Measurements from ENCODE around the gene DMWD.
"Not testable (repeated sequence)": the region's sequence is repeated elsewhere in the genome, so short reads cannot be mapped to it uniquely, and the experiment has no call there.

Gene DMWD

GRCh38 chr19:45816236-45817009, 23.8 kb upstream of the DMWD start:
- DNase-seq (ENCODE audit: low read depth): no peak

GRCh38 chr19:45815481-45816216, 23.0 kb upstream of the DMWD start:
- DNase-seq (ENCODE audit: low read depth): no peak

DNA sequence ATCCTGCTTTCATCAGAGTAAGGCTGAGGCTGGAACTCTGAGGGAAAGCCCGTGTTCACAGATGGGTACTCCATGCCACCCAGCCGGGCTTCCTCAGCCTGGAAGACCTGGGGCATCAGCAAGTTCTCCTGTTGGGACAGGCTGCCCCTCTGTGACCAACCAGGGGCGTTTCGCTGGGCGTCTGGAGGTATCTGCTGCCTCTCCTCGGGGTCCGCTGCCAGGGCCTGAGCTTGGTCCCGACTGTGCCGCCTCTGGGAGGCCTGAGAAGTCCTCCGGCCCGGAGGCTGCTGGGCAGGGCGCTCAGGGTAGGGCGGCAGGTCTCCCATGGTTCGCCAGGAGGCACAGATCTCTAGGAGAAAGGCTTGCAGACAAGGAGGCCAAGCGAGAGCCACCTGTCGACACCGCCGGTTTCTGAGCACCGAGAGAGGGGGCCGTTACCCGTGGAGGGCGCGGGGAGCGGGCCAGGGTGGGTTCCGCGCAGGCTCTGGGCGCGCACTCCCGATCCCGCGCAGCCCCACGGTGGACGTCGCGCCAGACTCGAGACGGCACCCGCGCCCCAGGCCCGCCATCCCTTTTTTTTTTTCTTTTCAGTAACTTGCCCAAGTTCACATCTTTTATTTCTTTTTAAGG, 22.3 kb upstream of the DMWD start, which contains the start of gene RSPH6A:
TSS of gene RSPH6A (minus strand) at position 458 of the 630 bp plus-strand sequence. CDS start at position 326, 132 bp downstream.
- DNase-seq (ENCODE audit: low read depth): no peak

GRCh38 chr19:45814166-45814780, 21.6 kb upstream of the DMWD start:
- no peak for DNase-seq (ENCODE audit: low read depth)

DNA sequence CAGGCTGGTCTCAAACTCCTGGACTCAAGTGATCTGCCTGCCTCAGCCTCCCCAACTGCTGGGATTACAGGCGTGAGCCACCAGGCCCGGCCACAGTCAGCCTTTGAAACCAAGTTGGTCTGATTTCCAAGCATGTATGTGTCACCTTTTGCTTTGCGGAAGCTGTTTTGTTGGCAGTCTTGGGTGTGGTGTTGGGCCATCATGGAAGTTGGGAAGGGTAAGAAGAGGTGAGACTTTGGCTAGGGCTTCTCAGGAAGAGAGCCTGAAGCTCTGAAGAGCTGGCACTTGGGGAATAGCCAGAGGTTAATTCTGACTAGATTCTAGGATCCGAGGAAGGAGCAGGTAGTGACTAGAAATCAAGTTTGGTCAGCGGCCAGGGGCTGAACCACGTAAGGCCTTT, 19.7 kb upstream of the DMWD start:
- DNase-seq (ENCODE audit: low read depth): no peak

DNA sequence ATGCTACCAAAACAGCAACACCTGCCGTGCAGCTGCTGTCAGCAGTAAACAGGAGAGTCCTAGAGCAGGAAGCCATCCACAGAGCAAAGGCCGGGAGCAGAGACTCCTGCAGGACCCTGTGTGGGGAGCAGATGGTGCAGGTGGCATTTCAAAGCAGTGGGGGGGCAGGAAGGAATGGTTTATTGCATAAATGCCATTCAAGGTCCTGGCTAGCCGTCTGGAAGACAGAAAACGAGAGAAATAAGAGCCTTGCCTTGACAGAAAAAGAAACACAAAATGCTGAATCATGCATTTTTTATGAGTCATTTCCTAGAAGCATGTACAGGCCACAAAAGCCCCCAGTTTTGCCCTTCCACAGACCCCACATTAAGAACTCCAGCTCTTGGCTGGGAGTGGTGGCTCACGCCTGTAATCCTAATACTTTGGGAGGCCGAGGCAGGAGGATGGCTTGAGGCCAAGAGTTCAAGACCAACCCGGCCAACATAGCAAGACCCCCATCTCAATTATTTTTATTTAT, 17.1 kb upstream of the DMWD start:
- no peak for DNase-seq (ENCODE audit: low read depth)

GRCh38 chr19:45805719-45806118, 13.1 kb upstream of the DMWD start:
- DNase-seq (ENCODE audit: low read depth): no peak

DNA sequence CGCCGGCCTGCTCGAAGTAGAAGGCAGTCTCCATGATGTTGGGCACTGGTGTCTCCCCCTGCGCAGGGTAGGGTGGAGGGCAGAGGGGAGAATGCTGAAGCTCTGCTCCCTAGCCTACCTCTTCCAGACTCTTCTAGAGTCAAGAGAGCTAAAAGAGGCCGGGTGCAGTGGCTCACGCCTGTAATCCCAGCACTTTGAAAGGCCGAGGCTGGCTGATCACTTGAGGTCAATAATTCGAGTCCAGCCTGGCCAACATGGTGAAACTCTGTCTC, 12.2 kb upstream of the DMWD start:
- DNase-seq (ENCODE audit: low read depth): no peak

DNA sequence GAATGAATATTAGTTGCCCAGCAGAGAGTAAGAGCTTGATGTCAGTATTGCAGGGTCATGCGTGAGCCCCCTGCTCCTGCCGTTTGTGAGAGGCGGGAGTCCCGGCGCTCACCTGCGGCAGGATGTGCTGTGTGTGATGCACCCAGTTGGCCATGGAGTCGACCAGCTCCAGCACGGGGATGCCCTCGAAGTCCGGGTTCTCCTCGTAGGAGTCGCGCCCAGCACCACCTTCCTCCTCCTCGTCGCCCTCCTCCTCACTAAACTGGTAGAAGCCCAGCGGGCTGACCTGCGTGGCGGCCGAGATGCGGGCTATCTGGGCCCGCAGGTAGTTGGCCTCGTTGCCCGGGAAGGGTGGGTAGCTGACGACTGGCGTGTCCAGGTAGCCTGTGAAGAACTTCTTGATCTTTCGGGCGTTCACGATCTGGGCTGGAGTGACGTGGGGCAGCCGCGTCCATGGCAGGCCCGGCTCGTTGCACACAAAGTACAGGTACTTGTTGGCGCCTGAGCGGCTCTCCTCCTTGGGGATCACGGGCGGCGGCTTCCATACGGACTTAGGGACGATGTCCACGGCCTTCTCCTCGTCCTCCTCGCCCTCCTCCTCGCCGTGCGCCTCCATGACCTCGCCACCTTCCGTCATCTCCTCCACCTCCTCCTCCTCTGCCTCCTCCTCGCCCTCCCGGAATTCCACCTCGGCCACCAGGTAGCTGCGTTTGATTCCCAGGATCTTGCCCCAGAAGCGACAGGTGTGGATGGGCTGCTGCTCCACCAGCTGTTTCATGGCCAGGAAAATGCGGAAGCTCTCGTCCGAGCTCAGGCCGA, 11.7 kb upstream of the DMWD start:
- no peak for DNase-seq (ENCODE audit: low read depth)

- DNase-seq (ENCODE audit: low read depth): no peak
Measured at GRCh38 chr19:45801603-45802175, 9.0 kb upstream of the DMWD start.

GRCh38 chr19:45800070-45800553, 7.5 kb upstream of the DMWD start:
- DNase-seq (ENCODE audit: low read depth): no peak

DNA sequence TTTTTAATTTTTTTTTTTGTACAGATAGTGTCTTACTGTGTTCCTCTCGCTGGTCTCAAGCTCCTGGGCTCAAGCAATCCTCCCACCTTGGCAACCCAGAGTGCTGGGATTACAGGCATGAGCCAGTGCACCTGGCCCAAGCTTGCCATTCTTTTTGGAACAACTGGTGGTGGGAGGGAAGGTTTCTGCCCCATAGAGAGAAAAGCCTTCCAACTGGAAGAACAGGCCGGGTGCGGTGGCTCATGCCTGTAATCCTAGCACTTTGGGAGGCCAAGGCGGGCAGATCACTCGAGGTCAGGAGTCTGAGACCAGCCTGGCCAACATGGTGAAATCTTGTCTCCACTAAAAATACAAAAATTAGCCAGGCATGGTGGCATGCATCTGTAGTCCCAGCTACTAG, 6.9 kb upstream of the DMWD start:
- not testable (repeated sequence) for DNase-seq (ENCODE audit: low read depth)

GRCh38 chr19:45798995-45799517, 6.4 kb upstream of the DMWD start:
- peak; percentile 23 for DNase-seq (ENCODE audit: low read depth)

DNA sequence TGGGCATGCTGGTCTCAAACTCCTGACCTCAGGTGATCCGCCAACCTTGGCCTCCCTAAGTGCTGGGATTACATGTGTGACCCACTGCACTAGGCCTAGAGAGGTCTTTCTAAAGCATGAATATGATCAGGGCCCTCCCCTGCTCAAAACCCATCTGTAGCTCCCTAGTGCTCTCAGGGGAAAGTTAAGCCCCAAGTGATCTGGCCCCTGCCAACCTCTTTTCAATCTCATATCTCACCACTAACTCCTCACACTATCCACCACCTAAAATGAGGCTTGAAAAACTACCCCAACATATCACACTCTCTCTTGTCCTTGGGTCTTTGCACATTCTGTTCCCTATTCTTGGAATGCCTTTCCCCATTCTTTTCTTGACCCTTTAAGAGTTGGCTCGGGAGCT, 2.0 kb upstream of the DMWD start:
- no peak for DNase-seq (ENCODE audit: low read depth)

- no peak for DNase-seq (ENCODE audit: low read depth)
Measured at GRCh38 chr19:45793876-45794275, 1.2 kb upstream of the DMWD start.

- DNase-seq (ENCODE audit: low read depth): no peak
Measured at GRCh38 chr19:45793178-45793564, 526 bp upstream of the DMWD start.

DNA sequence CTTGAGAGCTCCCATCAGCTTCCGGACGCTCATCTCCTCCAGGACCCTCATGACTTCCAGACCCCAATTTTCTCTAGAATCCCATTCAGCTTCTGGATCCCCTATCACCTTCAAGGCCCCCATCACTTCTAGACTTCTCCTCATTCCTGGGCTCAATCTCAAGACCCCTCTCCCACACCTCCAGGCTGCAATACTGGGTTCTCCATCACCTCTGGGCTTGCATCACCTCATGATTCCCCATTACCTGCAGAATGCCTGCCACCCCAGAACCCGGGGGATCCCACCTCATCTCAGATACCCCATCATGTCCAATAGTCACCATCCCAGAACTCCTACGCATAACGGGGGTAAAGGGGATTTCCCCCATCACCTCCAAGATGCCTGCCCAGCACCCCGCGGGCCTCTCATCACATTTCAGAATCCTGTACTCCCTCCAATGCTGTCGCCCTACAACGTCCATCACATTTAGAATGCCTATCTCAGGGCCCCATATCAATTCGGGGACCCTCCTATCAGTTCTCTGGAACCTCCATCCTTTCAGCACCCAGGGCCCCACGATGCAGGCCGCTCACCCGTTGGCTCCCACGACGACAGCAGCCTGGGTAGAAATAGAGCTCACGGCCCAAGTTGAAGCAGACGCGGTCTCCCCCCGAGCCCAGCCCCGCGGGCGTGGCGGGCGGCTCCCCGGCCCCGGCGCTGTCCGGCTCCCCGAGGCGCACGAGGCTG, 738 bp downstream of the DMWD start:
- no peak for DNase-seq (ENCODE audit: low read depth)

- no peak for DNase-seq (ENCODE audit: low read depth)
Measured at GRCh38 chr19:45790942-45791341, 1.7 kb downstream of the DMWD start.

- DNase-seq (ENCODE audit: low read depth): no peak
Measured at GRCh38 chr19:45789035-45789786, 3.4 kb downstream of the DMWD start.

DNA sequence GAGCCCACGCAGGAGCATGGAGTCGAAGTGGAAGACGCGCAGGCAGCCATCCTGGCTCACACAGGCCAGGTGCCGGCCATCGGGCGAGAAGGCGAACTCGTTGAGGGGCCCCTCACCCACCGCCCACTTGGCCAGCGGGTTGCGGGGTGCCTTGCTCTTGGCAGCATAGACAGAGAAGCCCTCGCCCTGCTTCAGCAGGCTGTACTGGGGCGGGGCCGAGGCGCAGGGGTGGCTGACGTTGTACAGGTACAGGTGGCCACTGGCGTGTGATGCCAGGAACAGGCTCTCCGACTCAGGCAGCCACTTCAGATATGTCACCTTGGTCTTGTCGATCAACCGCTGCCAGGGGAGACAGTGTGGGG, 6.1 kb downstream of the DMWD start:
- no peak for DNase-seq (ENCODE audit: low read depth)
